ENCODE data around the gene RPP25L.
A peak's percentile ranks its signal among the peaks of the same experiment; 100 is the strongest.
"Not testable (repeated sequence)": the region's sequence is repeated elsewhere in the genome, so short reads cannot be mapped to it uniquely, and the experiment has no call there.

RPP25L gene

GRCh38 chr9:34611811-34612787, at the start of gene RPP25L:
RPP25L (minus strand) TSS chr9:34612097; CDS start chr9:34611296, 801 bp downstream.
- peak in 1 of 2 experiments; percentile 52 for DNase-seq

GRCh38 chr9:34659592-34660253, 47.8 kb upstream of the RPP25L start:
- DNase-seq, result no peak

GRCh38 chr9:34658461-34658860, 46.6 kb upstream of the RPP25L start:
- no peak for DNase-seq

- DNase-seq, result no peak
These were observed 45.1 kb upstream of the RPP25L start for GRCh38 chr9:34656992-34657391.

- no peak for DNase-seq
These were observed 43.5 kb upstream of the RPP25L start for GRCh38 chr9:34655394-34655793.

GRCh38 chr9:34654323-34655051, 42.6 kb upstream of the RPP25L start:
- no peak for DNase-seq

- DNase-seq, result no peak
These were observed 41.5 kb upstream of the RPP25L start for GRCh38 chr9:34653151-34654072.

GRCh38 chr9:34652602-34653000, 40.7 kb upstream of the RPP25L start:
- DNase-seq, result no peak

GRCh38 chr9:34651876-34652601, 40.1 kb upstream of the RPP25L start, which contains the start of gene IL11RA:
IL11RA (plus strand) TSS chr9:34652185; CDS start chr9:34655218, 3,033 bp downstream.
- DNase-seq, result peak; percentile 76 to 78

GRCh38 chr9:34651321-34651720, 39.4 kb upstream of the RPP25L start:
- no peak for DNase-seq

GRCh38 chr9:34650816-34651215, 38.9 kb upstream of the RPP25L start:
- DNase-seq, result no peak

- no peak for DNase-seq
These were observed 36.8 kb upstream of the RPP25L start for GRCh38 chr9:34648673-34649072.

- no peak for DNase-seq
These were observed 35.8 kb upstream of the RPP25L start for GRCh38 chr9:34647651-34648050.

GRCh38 chr9:34647084-34647403, 35.1 kb upstream of the RPP25L start:
- DNase-seq, result no peak

GRCh38 chr9:34646211-34647083, 34.5 kb upstream of the RPP25L start, which contains the start of gene GALT:
GALT (plus strand) TSS chr9:34646675; CDS start chr9:34646705, 30 bp downstream.
- DNase-seq, result peak; percentile 51 to 75

- DNase-seq, result no peak
These were observed 32.9 kb upstream of the RPP25L start for GRCh38 chr9:34644766-34645314.

- DNase-seq, result no peak
These were observed 30.8 kb upstream of the RPP25L start for GRCh38 chr9:34642679-34643078.

GRCh38 chr9:34639322-34639721, 27.4 kb upstream of the RPP25L start:
- not testable (repeated sequence) for DNase-seq

GRCh38 chr9:34638138-34638445, 26.2 kb upstream of the RPP25L start:
- DNase-seq, result no peak
